ENCODE measurements around the gene ZFP14. TPM values are rescaled to one million over a fixed set of nuclear protein-coding genes. Genes with fewer than 3 reads are reported as not detected.

The ZFP14 gene
- total and polyA plus RNA-seq, 2 experiments from 2014 or later: 6.1 to 6.7 TPM

- 52% methylated on average over 5 of the region's 5 CpGs for WGBS (ENCODE audit: low lambda C conversion rate, missing lambda C conversion rate)
- H3K36me3 ChIP-seq (replicated peaks; ENCODE audit: insufficient read depth, low read depth): peaks cover 13% of the 10 kb centered on the region
These were observed 30.8 kb upstream of the ZFP14 start for GRCh38 chr19:36409841-36410240.

GRCh38 chr19:36408101-36408500 is 29.1 kb upstream of the ZFP14 start:
- Histone ChIP-seq H2AFZ (no peak overlapping the region), H3K36me3 (replicated peaks; ENCODE audit: insufficient read depth, low read depth) (peaks cover 13% of the 10 kb centered on the region), H3K9me2 (replicated peaks; ENCODE audit: insufficient read depth) (no peaks in the 10 kb centered on the region), H3K4me3 (no peak overlapping the region), H3K79me2 (peaks cover 19% of the 10 kb centered on the region), H3K4me2 (no peak overlapping the region), H3K9me3 (ENCODE audit: low read depth) (peaks cover 28% of the 10 kb centered on the region), H4K20me1 (ENCODE audit: insufficient read depth, poor library complexity, severe bottlenecking) (no peaks in the 10 kb centered on the region), H3K4me1 (ENCODE audit: insufficient read depth) (no peaks in the 10 kb centered on the region), H3K27me3 (no peaks in the 10 kb centered on the region), H3K27ac (no peak overlapping the region)
- 99% methylated on average over 3 of the region's 3 CpGs for WGBS (ENCODE audit: low lambda C conversion rate, missing lambda C conversion rate)
- TF ChIP-seq CTCF (IDR thresholded peaks at IDR 0.05; ENCODE audit: poor library complexity) (no peak), EZH2phosphoT487 (IDR thresholded peaks at IDR 0.05; ENCODE audit: low read depth, severe bottlenecking, unreplicated experiment) (no peak), EZH2 (IDR thresholded peaks at IDR 0.05; ENCODE audit: borderline replicate concordance) (no peak)
- no peak for DNase-seq (ENCODE audit: low spot score)

More at GRCh38 chr19:36409841-36410240, 30.8 kb upstream of the ZFP14 start:
- no peak overlapping the region for H3K27ac ChIP-seq
- peaks cover 32% of the 10 kb centered on the region for H3K79me2 ChIP-seq
- no peak overlapping the region for H3K4me3 ChIP-seq
- peaks cover 22% of the 10 kb centered on the region for H3K9me3 ChIP-seq (ENCODE audit: low read depth)
- DNase-seq (ENCODE audit: low spot score): peak; percentile 10
- no peak for TF ChIP-seq EZH2phosphoT487 (IDR thresholded peaks at IDR 0.05; ENCODE audit: low read depth, severe bottlenecking, unreplicated experiment)
- TF ChIP-seq EZH2 (IDR thresholded peaks at IDR 0.05; ENCODE audit: borderline replicate concordance): no peak
- TF ChIP-seq CTCF (IDR thresholded peaks at IDR 0.05; ENCODE audit: poor library complexity): no peak
- H3K9me2 ChIP-seq (replicated peaks; ENCODE audit: insufficient read depth): no peaks in the 10 kb centered on the region
- no peaks in the 10 kb centered on the region for H3K4me1 ChIP-seq (ENCODE audit: insufficient read depth)
- no peaks in the 10 kb centered on the region for H3K27me3 ChIP-seq
- H4K20me1 ChIP-seq (ENCODE audit: insufficient read depth, poor library complexity, severe bottlenecking): no peaks in the 10 kb centered on the region
- no peak overlapping the region for H3K4me2 ChIP-seq
- no peak overlapping the region for H2AFZ ChIP-seq

GRCh38 chr19:36404498-36404897 is 25.5 kb upstream of the ZFP14 start:
- Histone ChIP-seq H2AFZ (no peak overlapping the region), H3K9me2 (replicated peaks; ENCODE audit: insufficient read depth) (no peaks in the 10 kb centered on the region), H3K4me3 (no peak overlapping the region), H3K4me1 (ENCODE audit: insufficient read depth) (no peaks in the 10 kb centered on the region), H4K20me1 (ENCODE audit: insufficient read depth, poor library complexity, severe bottlenecking) (no peaks in the 10 kb centered on the region), H3K79me2 (peaks cover 3% of the 10 kb centered on the region), H3K27me3 (no peaks in the 10 kb centered on the region), H3K27ac (no peak overlapping the region), H3K9me3 (ENCODE audit: low read depth) (peaks cover 38% of the 10 kb centered on the region), H3K4me2 (no peak overlapping the region), H3K36me3 (replicated peaks; ENCODE audit: insufficient read depth, low read depth) (peaks cover 13% of the 10 kb centered on the region)
- DNase-seq (ENCODE audit: low spot score): no peak
- TF ChIP-seq EZH2 (IDR thresholded peaks at IDR 0.05; ENCODE audit: borderline replicate concordance) (no peak), EZH2phosphoT487 (IDR thresholded peaks at IDR 0.05; ENCODE audit: low read depth, severe bottlenecking, unreplicated experiment) (no peak), CTCF (IDR thresholded peaks at IDR 0.05; ENCODE audit: poor library complexity) (no peak)
- 100% methylated on average over 3 of the region's 3 CpGs for WGBS (ENCODE audit: low lambda C conversion rate, missing lambda C conversion rate)

- Histone ChIP-seq H3K4me2 (no peak overlapping the region), H2AFZ (no peak overlapping the region), H3K36me3 (replicated peaks; ENCODE audit: insufficient read depth, low read depth) (peaks cover 3% of the 10 kb centered on the region), H4K20me1 (ENCODE audit: insufficient read depth, poor library complexity, severe bottlenecking) (no peaks in the 10 kb centered on the region), H3K4me1 (ENCODE audit: insufficient read depth) (no peaks in the 10 kb centered on the region), H3K79me2 (no peaks in the 10 kb centered on the region), H3K9me3 (ENCODE audit: low read depth) (peaks cover 42% of the 10 kb centered on the region), H3K9me2 (replicated peaks; ENCODE audit: insufficient read depth) (no peaks in the 10 kb centered on the region), H3K27me3 (no peaks in the 10 kb centered on the region), H3K27ac (no peak overlapping the region), H3K4me3 (no peak overlapping the region)
- 94% methylated on average over 7 of the region's 7 CpGs for WGBS (ENCODE audit: low lambda C conversion rate, missing lambda C conversion rate)
- TF ChIP-seq EZH2 (IDR thresholded peaks at IDR 0.05; ENCODE audit: borderline replicate concordance) (no peak), EZH2phosphoT487 (IDR thresholded peaks at IDR 0.05; ENCODE audit: low read depth, severe bottlenecking, unreplicated experiment) (no peak), CTCF (IDR thresholded peaks at IDR 0.05; ENCODE audit: poor library complexity) (no peak)
- DNase-seq (ENCODE audit: low spot score): no peak
These were observed 22.5 kb upstream of the ZFP14 start for GRCh38 chr19:36401475-36401874.
